ENCODE data around the gene WDR7.

WDR7 gene

GRCh38 chr18:56890632-56891031, 239.5 kb downstream of the WDR7 start:
- peak; percentile 59 for DNase-seq (ENCODE audit: low read depth)

GRCh38 chr18:56891116-56891515, 240.0 kb downstream of the WDR7 start:
- DNase-seq (ENCODE audit: low read depth): no peak

GRCh38 chr18:56891870-56892269, 240.7 kb downstream of the WDR7 start:
- DNase-seq (ENCODE audit: low read depth): no peak

- DNase-seq (ENCODE audit: low read depth): no peak
Observed at GRCh38 chr18:56897122-56897521, 246.0 kb downstream of the WDR7 start.

- DNase-seq (ENCODE audit: low read depth): no peak
Observed at GRCh38 chr18:56899660-56900059, 248.5 kb downstream of the WDR7 start.

- no peak for DNase-seq (ENCODE audit: low read depth)
Observed at GRCh38 chr18:56900195-56901094, 249.3 kb downstream of the WDR7 start.

GRCh38 chr18:56901919-56902318, 250.8 kb downstream of the WDR7 start:
- no peak for DNase-seq (ENCODE audit: low read depth)

GRCh38 chr18:56902653-56903052, 251.5 kb downstream of the WDR7 start:
- no peak for DNase-seq (ENCODE audit: low read depth)

GRCh38 chr18:56903686-56904085, 252.5 kb downstream of the WDR7 start:
- no peak for DNase-seq (ENCODE audit: low read depth)

- DNase-seq (ENCODE audit: low read depth): no peak
Observed at GRCh38 chr18:56907771-56908170, 256.6 kb downstream of the WDR7 start.

GRCh38 chr18:56910237-56910636, 259.1 kb downstream of the WDR7 start:
- DNase-seq (ENCODE audit: low read depth): no peak

- DNase-seq (ENCODE audit: low read depth): no peak
Observed at GRCh38 chr18:56910967-56911366, 259.8 kb downstream of the WDR7 start.

- no peak for DNase-seq (ENCODE audit: low read depth)
Observed at GRCh38 chr18:56913941-56914340, 262.8 kb downstream of the WDR7 start.

GRCh38 chr18:56919190-56919589, 268.0 kb downstream of the WDR7 start:
- DNase-seq (ENCODE audit: low read depth): no peak

- no peak for DNase-seq (ENCODE audit: low read depth)
Observed at GRCh38 chr18:56921896-56922480, 270.8 kb downstream of the WDR7 start.

GRCh38 chr18:56926734-56927133, 275.6 kb downstream of the WDR7 start:
- no peak for DNase-seq (ENCODE audit: low read depth)

GRCh38 chr18:56927786-56928185, 276.6 kb downstream of the WDR7 start:
- DNase-seq (ENCODE audit: low read depth): no peak

- DNase-seq (ENCODE audit: low read depth): no peak
Observed at GRCh38 chr18:56929886-56930285, 278.7 kb downstream of the WDR7 start.

GRCh38 chr18:56933472-56933871, 282.3 kb downstream of the WDR7 start:
- DNase-seq (ENCODE audit: low read depth): no peak

GRCh38 chr18:56934131-56934530, 283.0 kb downstream of the WDR7 start:
- DNase-seq (ENCODE audit: low read depth): no peak

- DNase-seq (ENCODE audit: low read depth): no peak
Observed at GRCh38 chr18:56934906-56935305, 283.7 kb downstream of the WDR7 start.

- no peak for DNase-seq (ENCODE audit: low read depth)
Observed at GRCh38 chr18:56935434-56936040, 284.4 kb downstream of the WDR7 start.

GRCh38 chr18:56936457-56936856, 285.3 kb downstream of the WDR7 start:
- DNase-seq (ENCODE audit: low read depth): no peak
